ENCODE data around the gene ATG9B. TPM values are rescaled to one million over a fixed set of nuclear protein-coding genes. Genes with fewer than 3 reads are reported as not detected.

ATG9B gene
- total and polyA plus RNA-seq, 9 of the 15 experiments (the other 6 are each of a cell fraction or from before 2014, with no cell fraction given): 0.29 to 8.0 (median 2.1) TPM

DNA sequence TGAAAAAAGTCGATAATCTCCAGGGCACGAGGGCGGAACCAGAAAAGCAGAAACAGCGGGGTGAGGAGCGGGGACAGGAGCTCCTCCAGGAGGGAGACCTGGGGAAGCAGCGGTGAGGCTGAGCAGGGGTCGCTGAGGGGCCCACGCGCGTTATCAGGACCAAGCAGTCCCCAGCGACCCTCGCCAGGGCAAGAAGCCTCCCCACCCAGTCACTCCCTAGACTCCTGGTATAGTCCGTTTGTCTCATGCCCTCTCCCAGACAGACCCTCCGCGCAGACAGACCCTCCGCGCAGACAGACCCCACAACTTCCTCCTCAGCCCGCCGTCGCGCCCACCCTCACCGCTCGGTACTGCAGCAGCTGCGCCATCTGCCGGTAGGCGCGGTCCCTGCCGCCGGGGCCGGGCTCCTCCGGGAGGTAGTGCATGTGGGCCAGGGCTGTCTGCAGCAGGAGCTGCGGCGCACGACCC is 6.3 kb downstream of the ATG9B start (continued):
- TF ChIP-seq, protein P1, sequence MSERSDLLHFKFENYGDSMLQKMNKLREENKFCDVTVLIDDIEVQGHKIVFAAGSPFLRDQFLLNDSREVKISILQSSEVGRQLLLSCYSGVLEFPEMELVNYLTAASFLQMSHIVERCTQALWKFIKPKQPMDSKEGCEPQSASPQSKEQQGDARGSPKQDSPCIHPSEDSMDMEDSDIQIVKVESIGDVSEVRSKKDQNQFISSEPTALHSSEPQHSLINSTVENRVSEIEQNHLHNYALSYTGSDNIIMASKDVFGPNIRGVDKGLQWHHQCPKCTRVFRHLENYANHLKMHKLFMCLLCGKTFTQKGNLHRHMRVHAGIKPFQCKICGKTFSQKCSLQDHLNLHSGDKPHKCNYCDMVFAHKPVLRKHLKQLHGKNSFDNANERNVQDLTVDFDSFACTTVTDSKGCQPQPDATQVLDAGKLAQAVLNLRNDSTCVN (CRISPR knock-in tag; IDR thresholded peaks at IDR 0.05): 0 out of 2 replicates have a peak, but pooled peaks have one; percentile 16
- TF ChIP-seq MAZ (CRISPR knock-in tag; conservative IDR thresholded peaks at IDR 0.05 in 1 of 2, IDR thresholded peaks at IDR 0.05 in 1 of 2): peak; percentile 78 to 97; a peak in 3 of 4 replicates
- peak; percentile 44; the same call in 1 of the 2 replicates for TF ChIP-seq NFIC (IDR thresholded peaks at IDR 0.05)
- peak; percentile 54; the same call in 1 of the 2 replicates for TF ChIP-seq PHF8 (IDR thresholded peaks at IDR 0.05; ENCODE audit: borderline replicate concordance, low read length)
- TF ChIP-seq CXXC5 (CRISPR knock-in tag; IDR thresholded peaks at IDR 0.05): peak; percentile 68
- TF ChIP-seq ETS2 (tag; IDR thresholded peaks at IDR 0.05; ENCODE audit: borderline replicate concordance, poor library complexity, severe bottlenecking): no peak
- TF ChIP-seq ZFP30 (CRISPR knock-in tag; IDR thresholded peaks at IDR 0.05; ENCODE audit: borderline replicate concordance): no peak
- TF ChIP-seq MYNN (IDR thresholded peaks at IDR 0.05): peak; percentile 80; the same call in 1 of the 2 replicates
- TF ChIP-seq MYNN (CRISPR knock-in tag; IDR thresholded peaks at IDR 0.05): no peak
- TF ChIP-seq, protein P2, sequence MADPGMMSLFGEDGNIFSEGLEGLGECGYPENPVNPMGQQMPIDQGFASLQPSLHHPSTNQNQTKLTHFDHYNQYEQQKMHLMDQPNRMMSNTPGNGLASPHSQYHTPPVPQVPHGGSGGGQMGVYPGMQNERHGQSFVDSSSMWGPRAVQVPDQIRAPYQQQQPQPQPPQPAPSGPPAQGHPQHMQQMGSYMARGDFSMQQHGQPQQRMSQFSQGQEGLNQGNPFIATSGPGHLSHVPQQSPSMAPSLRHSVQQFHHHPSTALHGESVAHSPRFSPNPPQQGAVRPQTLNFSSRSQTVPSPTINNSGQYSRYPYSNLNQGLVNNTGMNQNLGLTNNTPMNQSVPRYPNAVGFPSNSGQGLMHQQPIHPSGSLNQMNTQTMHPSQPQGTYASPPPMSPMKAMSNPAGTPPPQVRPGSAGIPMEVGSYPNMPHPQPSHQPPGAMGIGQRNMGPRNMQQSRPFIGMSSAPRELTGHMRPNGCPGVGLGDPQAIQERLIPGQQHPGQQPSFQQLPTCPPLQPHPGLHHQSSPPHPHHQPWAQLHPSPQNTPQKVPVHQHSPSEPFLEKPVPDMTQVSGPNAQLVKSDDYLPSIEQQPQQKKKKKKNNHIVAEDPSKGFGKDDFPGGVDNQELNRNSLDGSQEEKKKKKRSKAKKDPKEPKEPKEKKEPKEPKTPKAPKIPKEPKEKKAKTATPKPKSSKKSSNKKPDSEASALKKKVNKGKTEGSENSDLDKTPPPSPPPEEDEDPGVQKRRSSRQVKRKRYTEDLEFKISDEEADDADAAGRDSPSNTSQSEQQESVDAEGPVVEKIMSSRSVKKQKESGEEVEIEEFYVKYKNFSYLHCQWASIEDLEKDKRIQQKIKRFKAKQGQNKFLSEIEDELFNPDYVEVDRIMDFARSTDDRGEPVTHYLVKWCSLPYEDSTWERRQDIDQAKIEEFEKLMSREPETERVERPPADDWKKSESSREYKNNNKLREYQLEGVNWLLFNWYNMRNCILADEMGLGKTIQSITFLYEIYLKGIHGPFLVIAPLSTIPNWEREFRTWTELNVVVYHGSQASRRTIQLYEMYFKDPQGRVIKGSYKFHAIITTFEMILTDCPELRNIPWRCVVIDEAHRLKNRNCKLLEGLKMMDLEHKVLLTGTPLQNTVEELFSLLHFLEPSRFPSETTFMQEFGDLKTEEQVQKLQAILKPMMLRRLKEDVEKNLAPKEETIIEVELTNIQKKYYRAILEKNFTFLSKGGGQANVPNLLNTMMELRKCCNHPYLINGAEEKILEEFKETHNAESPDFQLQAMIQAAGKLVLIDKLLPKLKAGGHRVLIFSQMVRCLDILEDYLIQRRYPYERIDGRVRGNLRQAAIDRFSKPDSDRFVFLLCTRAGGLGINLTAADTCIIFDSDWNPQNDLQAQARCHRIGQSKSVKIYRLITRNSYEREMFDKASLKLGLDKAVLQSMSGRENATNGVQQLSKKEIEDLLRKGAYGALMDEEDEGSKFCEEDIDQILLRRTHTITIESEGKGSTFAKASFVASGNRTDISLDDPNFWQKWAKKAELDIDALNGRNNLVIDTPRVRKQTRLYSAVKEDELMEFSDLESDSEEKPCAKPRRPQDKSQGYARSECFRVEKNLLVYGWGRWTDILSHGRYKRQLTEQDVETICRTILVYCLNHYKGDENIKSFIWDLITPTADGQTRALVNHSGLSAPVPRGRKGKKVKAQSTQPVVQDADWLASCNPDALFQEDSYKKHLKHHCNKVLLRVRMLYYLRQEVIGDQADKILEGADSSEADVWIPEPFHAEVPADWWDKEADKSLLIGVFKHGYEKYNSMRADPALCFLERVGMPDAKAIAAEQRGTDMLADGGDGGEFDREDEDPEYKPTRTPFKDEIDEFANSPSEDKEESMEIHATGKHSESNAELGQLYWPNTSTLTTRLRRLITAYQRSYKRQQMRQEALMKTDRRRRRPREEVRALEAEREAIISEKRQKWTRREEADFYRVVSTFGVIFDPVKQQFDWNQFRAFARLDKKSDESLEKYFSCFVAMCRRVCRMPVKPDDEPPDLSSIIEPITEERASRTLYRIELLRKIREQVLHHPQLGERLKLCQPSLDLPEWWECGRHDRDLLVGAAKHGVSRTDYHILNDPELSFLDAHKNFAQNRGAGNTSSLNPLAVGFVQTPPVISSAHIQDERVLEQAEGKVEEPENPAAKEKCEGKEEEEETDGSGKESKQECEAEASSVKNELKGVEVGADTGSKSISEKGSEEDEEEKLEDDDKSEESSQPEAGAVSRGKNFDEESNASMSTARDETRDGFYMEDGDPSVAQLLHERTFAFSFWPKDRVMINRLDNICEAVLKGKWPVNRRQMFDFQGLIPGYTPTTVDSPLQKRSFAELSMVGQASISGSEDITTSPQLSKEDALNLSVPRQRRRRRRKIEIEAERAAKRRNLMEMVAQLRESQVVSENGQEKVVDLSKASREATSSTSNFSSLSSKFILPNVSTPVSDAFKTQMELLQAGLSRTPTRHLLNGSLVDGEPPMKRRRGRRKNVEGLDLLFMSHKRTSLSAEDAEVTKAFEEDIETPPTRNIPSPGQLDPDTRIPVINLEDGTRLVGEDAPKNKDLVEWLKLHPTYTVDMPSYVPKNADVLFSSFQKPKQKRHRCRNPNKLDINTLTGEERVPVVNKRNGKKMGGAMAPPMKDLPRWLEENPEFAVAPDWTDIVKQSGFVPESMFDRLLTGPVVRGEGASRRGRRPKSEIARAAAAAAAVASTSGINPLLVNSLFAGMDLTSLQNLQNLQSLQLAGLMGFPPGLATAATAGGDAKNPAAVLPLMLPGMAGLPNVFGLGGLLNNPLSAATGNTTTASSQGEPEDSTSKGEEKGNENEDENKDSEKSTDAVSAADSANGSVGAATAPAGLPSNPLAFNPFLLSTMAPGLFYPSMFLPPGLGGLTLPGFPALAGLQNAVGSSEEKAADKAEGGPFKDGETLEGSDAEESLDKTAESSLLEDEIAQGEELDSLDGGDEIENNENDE (IDR thresholded peaks at IDR 0.05; ENCODE audit: low read depth, low read length): no peak
- peak; percentile 41; the same call in 1 of the 2 replicates for TF ChIP-seq TCF3 (CRISPR knock-in tag; IDR thresholded peaks at IDR 0.05)
- 0 out of 2 replicates have a peak, but pooled peaks have one; percentile 70 for TF ChIP-seq SREBF2 (CRISPR knock-in tag; IDR thresholded peaks at IDR 0.05)
- peak; percentile 98 for TF ChIP-seq MTA3 (IDR thresholded peaks at IDR 0.05; ENCODE audit: borderline replicate concordance)
- TF ChIP-seq STAG1 (CRISPR knock-in tag; IDR thresholded peaks at IDR 0.05; ENCODE audit: borderline replicate concordance): peak; percentile 36; the same call in 1 of the 2 replicates
- TF ChIP-seq ZNF121 (CRISPR knock-in tag; conservative IDR thresholded peaks at IDR 0.05): no peak
- no peak for TF ChIP-seq KHSRP (IDR thresholded peaks at IDR 0.05)
- no peak for TF ChIP-seq FOXA1 (IDR thresholded peaks at IDR 0.05; ENCODE audit: borderline replicate concordance)
